Dendritic cell treated with granulocyte-macrophage colony-stimulating factor and Interleukin-4, amounts not matched to agents 40 ng/mL and 50 ng/mL, for 4 days (primary cell): Measurements from ENCODE around the gene KRTAP9-1.

ENCODE experiments used
- H3K27ac Mint-ChIP-seq: one replicate; pipeline ENCODE4 v1.8.0; 2022; ENCODE audit warnings: mild to moderate bottlenecking, mixed read lengths
- H3K27me3 Mint-ChIP-seq: one replicate; pipeline ENCODE4 v1.8.0; 2022; ENCODE audit warnings: mild to moderate bottlenecking, mixed read lengths
- H3K36me3 Mint-ChIP-seq: one replicate; pipeline ENCODE4 v1.8.0; 2022; ENCODE audit warnings: low read depth, mixed read lengths
- H3K4me1 Mint-ChIP-seq: one replicate; pipeline ENCODE4 v1.8.0; 2022; ENCODE audit warnings: low read depth, mixed read lengths
- H3K4me3 Mint-ChIP-seq: one replicate; pipeline ENCODE4 v1.8.0; 2022; ENCODE audit warnings: mild to moderate bottlenecking, moderate library complexity, mixed read lengths
- H3K9me3 Mint-ChIP-seq: one replicate; pipeline ENCODE4 v1.8.0; 2022; ENCODE audit warnings: mixed read lengths
- intact Hi-C: fragments of 100-400 bp; cut with micrococcal nuclease; formaldehyde crosslinking; loops from one replicate; pipeline ENCODE4 v1.15.0; 2022

Gene KRTAP9-1

GRCh38 chr17:41167561-41167960, 22.1 kb upstream of the KRTAP9-1 start:
- Mint-ChIP-seq H3K4me1 (no peaks in the 10 kb centered on the region), H3K27me3 (peaks cover 9% of the 10 kb centered on the region), H3K36me3 (no peaks in the 10 kb centered on the region), H3K9me3 (no peaks in the 10 kb centered on the region), H3K4me3 (no peak overlapping the region), H3K27ac (no peak overlapping the region)
- intact Hi-C loops, result no loop called here

DNA sequence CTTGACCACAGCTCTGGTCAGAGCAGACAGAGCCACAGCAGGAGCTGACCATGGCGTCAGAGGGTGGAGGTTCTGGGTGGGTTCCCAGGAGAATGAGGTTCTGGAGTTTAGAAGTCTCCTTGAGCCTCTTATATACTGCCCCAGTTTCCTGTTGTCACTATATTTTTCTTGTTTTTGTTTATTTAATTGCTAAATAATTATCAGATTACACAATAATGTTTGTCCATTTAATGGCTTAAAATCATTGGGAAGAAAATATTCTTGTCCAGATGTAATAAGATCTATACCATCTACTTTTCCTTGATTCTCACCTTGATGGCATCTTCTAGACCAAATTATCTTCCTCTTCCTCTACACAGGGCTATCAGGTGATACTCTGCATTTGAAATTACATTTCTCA, 21.6 kb upstream of the KRTAP9-1 start, which contains the start of gene KRTAP4-3:
Gene KRTAP4-3, minus strand, starts transcription at position 101 of the 400 bp plus-strand sequence. Its CDS starts 49 bp downstream, at position 52.
- Mint-ChIP-seq H3K27ac (no peak within 1 kb of the TSS), H3K9me3 (no peaks in the 10 kb centered on the region), H3K4me3 (no peak within 1 kb of the TSS), H3K4me1 (peaks cover 1% of the 10 kb centered on the region), H3K36me3 (no peaks in the 10 kb centered on the region), H3K27me3 (peaks cover 9% of the 10 kb centered on the region)
- intact Hi-C loops, result no loop called here

DNA sequence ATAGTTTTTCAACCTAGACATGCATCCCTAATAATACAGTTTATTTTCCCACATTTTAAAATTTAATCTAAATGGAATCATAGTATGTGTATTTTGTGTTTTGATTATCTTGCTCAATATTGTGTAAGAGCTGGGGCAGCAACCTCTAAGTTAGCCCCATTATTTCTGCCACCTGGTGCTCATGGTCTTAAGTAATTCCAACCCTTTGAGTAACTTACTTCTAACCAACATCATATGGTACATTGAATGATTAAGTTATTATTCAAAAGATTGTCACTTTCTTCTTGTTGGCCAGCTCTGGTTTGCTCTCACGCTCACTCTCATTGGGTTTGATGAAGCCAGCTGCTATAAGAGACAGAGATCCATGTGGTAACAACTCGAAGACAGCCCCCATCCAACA, 17.8 kb upstream of the KRTAP9-1 start:
- peaks cover 22% of the 10 kb centered on the region for H3K27me3 Mint-ChIP-seq
- no peaks in the 10 kb centered on the region for H3K36me3 Mint-ChIP-seq
- intact Hi-C loops, result loop anchor here (10.0 kb wide), 1 partner anchor 47 kb away; the partner anchor contains the start of gene KRTAP4-12
- no peak overlapping the region for H3K4me3 Mint-ChIP-seq
- no peaks in the 10 kb centered on the region for H3K9me3 Mint-ChIP-seq
- peaks cover 24% of the 10 kb centered on the region for H3K4me1 Mint-ChIP-seq
- no peak overlapping the region for H3K27ac Mint-ChIP-seq

DNA sequence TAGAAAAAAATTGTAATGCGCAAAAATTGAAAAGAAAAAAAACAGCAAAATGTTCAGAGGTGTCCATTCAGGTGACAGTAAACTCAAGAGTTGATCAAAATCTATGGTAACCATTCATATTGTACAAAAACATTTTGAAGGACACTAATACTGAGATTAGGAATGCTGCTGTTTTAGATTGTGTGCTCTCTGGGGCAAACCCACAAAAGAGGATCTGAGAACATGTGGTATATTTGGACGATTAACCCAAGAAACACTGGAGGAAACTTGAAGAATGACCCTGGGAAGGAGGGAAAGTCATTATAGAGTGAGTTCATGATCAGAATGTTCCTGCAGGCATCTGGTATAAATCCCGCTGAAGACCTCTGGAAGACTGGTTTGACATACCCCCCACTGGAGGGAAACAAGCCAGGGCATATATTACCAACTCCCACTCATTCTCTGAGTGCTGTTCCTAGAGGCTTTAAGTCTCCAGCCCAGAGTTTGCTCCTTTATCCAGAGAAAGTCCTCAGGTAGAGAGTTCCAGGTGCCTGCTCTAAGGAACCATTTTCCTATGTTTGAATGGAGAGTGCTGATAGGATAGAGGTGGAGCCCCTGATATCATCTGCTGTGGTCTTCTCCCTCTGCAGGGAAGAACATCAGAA, 12.8 kb upstream of the KRTAP9-1 start:
- peaks cover 33% of the 10 kb centered on the region for H3K27me3 Mint-ChIP-seq
- no peaks in the 10 kb centered on the region for H3K9me3 Mint-ChIP-seq
- peaks cover 45% of the 10 kb centered on the region for H3K4me1 Mint-ChIP-seq
- intact Hi-C loops, result loop anchor here (10.0 kb wide), 1 partner anchor 52 kb away; the partner anchor contains the start of gene KRTAP4-12
- no peak overlapping the region for H3K4me3 Mint-ChIP-seq
- H3K27ac Mint-ChIP-seq, result peak overlapping the region; percentile 79
- no peaks in the 10 kb centered on the region for H3K36me3 Mint-ChIP-seq

GRCh38 chr17:41177727-41178271, 11.9 kb upstream of the KRTAP9-1 start, which contains the start of gene KRTAP4-2:
Gene KRTAP4-2 (minus strand): TSS chr17:41178221. CDS start chr17:41178164, 57 bp downstream.
- Mint-ChIP-seq H3K36me3 (no peaks in the 10 kb centered on the region), H3K4me1 (peaks cover 45% of the 10 kb centered on the region), H3K27me3 (peaks cover 31% of the 10 kb centered on the region), H3K27ac (peak within 1 kb of the TSS; percentile 79), H3K4me3 (peak within 1 kb of the TSS; percentile 25), H3K9me3 (no peaks in the 10 kb centered on the region)
- intact Hi-C loops, result loop anchor here (10.0 kb wide), 1 partner anchor 53 kb away; the partner anchor contains the start of gene KRTAP4-12

- no peaks in the 10 kb centered on the region for H3K36me3 Mint-ChIP-seq
- H3K9me3 Mint-ChIP-seq, result no peaks in the 10 kb centered on the region
- no peak overlapping the region for H3K4me3 Mint-ChIP-seq
- peak overlapping the region; percentile 79 for H3K27ac Mint-ChIP-seq
- intact Hi-C loops, result loop anchor here (10.0 kb wide), 1 partner anchor 54 kb away; the partner anchor contains the start of gene KRTAP4-12
- H3K4me1 Mint-ChIP-seq, result peaks cover 41% of the 10 kb centered on the region
- peaks cover 33% of the 10 kb centered on the region for H3K27me3 Mint-ChIP-seq
These were observed 11.3 kb upstream of the KRTAP9-1 start for GRCh38 chr17:41178341-41178740.

- Mint-ChIP-seq H3K4me1 (peaks cover 38% of the 10 kb centered on the region), H3K27ac (peak overlapping the region; percentile 79), H3K4me3 (no peak overlapping the region), H3K27me3 (peaks cover 36% of the 10 kb centered on the region), H3K36me3 (no peaks in the 10 kb centered on the region), H3K9me3 (no peaks in the 10 kb centered on the region)
- intact Hi-C loops, result loop anchor here (10.0 kb wide), 1 partner anchor 54 kb away; the partner anchor contains the start of gene KRTAP4-12
These were observed 10.7 kb upstream of the KRTAP9-1 start for GRCh38 chr17:41178843-41179616.

DNA sequence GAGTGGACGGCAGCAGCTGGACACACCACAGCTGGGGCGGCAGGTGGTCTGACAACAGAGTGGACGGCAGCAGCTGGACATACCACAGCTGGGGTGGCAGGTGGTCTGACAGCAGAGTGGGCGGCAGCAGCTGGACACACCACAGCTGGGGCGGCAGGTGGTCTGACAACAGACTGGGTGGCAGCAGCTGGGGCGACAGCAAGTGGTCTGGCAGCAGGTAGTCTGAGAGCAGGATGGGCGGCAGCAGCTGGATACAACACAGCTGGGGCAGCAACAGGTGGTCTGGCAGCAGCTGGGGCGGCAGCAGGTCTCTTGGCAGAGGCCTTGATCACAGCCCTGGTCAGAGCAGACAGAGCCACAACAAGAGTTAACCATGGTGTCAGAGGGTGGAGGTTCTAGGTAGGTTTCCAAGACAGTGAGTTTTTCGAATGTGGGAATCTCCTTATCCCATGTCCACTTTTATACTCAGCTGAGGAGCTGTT, 5.2 kb upstream of the KRTAP9-1 start, which contains the start of gene KRTAP4-1:
Gene KRTAP4-1, minus strand, starts transcription at position 432 of the 482 bp plus-strand sequence. Its CDS starts 57 bp downstream, at position 375.
- Mint-ChIP-seq H3K4me3 (no peak within 1 kb of the TSS), H3K4me1 (no peaks in the 10 kb centered on the region), H3K27me3 (peaks cover 25% of the 10 kb centered on the region), H3K27ac (no peak within 1 kb of the TSS), H3K36me3 (no peaks in the 10 kb centered on the region), H3K9me3 (no peaks in the 10 kb centered on the region)
- intact Hi-C loops, result no loop called here

- Mint-ChIP-seq H3K36me3 (no peaks in the 10 kb centered on the region), H3K27ac (no peak overlapping the region)
- intact Hi-C loops, result no loop called here
These were observed 4.7 kb upstream of the KRTAP9-1 start for GRCh38 chr17:41185001-41185400.

GRCh38 chr17:41186872-41187271, 2.8 kb upstream of the KRTAP9-1 start:
- Mint-ChIP-seq H3K27ac (no peak overlapping the region), H3K4me3 (no peak overlapping the region), H3K36me3 (no peaks in the 10 kb centered on the region), H3K9me3 (no peaks in the 10 kb centered on the region), H3K27me3 (peaks cover 36% of the 10 kb centered on the region), H3K4me1 (no peaks in the 10 kb centered on the region)
- intact Hi-C loops, result no loop called here

More at GRCh38 chr17:41185001-41185400, 4.7 kb upstream of the KRTAP9-1 start:
- Mint-ChIP-seq H3K4me3 (no peak overlapping the region), H3K27me3 (peaks cover 28% of the 10 kb centered on the region), H3K9me3 (no peaks in the 10 kb centered on the region), H3K4me1 (no peaks in the 10 kb centered on the region)

GRCh38 chr17:41190328-41190727, 641 bp downstream of the KRTAP9-1 start:
- H3K27me3 Mint-ChIP-seq, result peaks cover 26% of the 10 kb centered on the region
- H3K27ac Mint-ChIP-seq, result no peak overlapping the region
- H3K4me1 Mint-ChIP-seq, result no peaks in the 10 kb centered on the region
- no peaks in the 10 kb centered on the region for H3K36me3 Mint-ChIP-seq
- no peaks in the 10 kb centered on the region for H3K9me3 Mint-ChIP-seq
- no peak overlapping the region for H3K4me3 Mint-ChIP-seq
- intact Hi-C loops, result loop anchor here (10.0 kb wide), 1 partner anchor 276 kb away; no protein-coding TSS in a partner anchor

- no peaks in the 10 kb centered on the region for H3K36me3 Mint-ChIP-seq
- H3K4me1 Mint-ChIP-seq, result no peaks in the 10 kb centered on the region
- no peaks in the 10 kb centered on the region for H3K9me3 Mint-ChIP-seq
- H3K4me3 Mint-ChIP-seq, result no peak overlapping the region
- H3K27ac Mint-ChIP-seq, result no peak overlapping the region
- H3K27me3 Mint-ChIP-seq, result peaks cover 19% of the 10 kb centered on the region
- intact Hi-C loops, result loop anchor here (10.0 kb wide), 1 partner anchor 281 kb away; no protein-coding TSS in a partner anchor
These were observed 6.4 kb downstream of the KRTAP9-1 start for GRCh38 chr17:41196068-41196467.

DNA sequence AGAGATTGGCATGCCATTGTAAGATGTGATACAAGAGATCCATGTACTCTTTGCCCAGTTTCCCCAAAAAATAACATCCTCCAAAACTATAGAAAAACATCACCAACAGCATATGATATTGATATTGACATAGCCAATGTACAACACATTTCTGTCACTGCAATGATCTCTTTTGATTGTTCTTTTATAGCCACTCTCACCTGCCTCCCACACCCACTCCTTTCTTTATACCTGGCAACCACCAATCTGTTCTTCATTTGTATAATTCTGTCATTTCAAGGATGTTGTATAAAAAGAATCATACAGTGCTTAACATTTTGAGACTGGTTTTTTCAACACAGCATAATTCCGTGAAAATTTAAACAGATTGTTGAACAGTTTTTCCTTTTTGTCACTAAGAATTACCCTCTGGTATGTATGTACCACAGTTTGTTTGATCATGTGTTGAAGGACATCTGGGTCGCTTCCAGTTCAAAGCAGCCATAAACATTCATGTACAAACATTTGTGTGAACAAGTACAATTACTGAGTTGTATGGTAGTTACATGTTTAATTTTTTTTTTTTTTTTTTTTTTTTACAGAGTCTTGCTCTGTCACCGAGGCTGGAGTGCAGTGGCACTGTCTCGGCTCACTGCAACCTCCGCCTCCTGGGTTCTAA, 9.9 kb downstream of the KRTAP9-1 start:
- H3K27me3 Mint-ChIP-seq, result peaks cover 12% of the 10 kb centered on the region
- H3K4me3 Mint-ChIP-seq, result no peak overlapping the region
- H3K4me1 Mint-ChIP-seq, result no peaks in the 10 kb centered on the region
- intact Hi-C loops, result loop anchor here (10.0 kb wide), 1 partner anchor 285 kb away; no protein-coding TSS in a partner anchor
- H3K36me3 Mint-ChIP-seq, result no peaks in the 10 kb centered on the region
- H3K27ac Mint-ChIP-seq, result no peak overlapping the region
- no peaks in the 10 kb centered on the region for H3K9me3 Mint-ChIP-seq
